HS-5 (cell line): ENCODE data around the gene DIAPH1.

Experiments used
- DNase-seq: peaks from one replicate; pipeline ENCODE4 v3.0.0-alpha.2; 2012; ENCODE audit warnings: low read depth

The DIAPH1 gene

GRCh38 chr5:141519605-141520565 is 98.9 kb downstream of the DIAPH1 start:
- DNase-seq = no peak

- DNase-seq = no peak
These were observed 100.2 kb downstream of the DIAPH1 start for GRCh38 chr5:141518618-141519015.

GRCh38 chr5:141517880-141518617 is 100.8 kb downstream of the DIAPH1 start:
- DNase-seq = no peak

- no peak for DNase-seq
These were observed 101.5 kb downstream of the DIAPH1 start for GRCh38 chr5:141517312-141517711.

- DNase-seq = no peak
These were observed 102.2 kb downstream of the DIAPH1 start for GRCh38 chr5:141516672-141517025.

- DNase-seq = no peak
These were observed 102.7 kb downstream of the DIAPH1 start for GRCh38 chr5:141515946-141516671.

GRCh38 chr5:141515141-141515540 is 103.7 kb downstream of the DIAPH1 start:
- no peak for DNase-seq

- no peak for DNase-seq
These were observed 104.3 kb downstream of the DIAPH1 start for GRCh38 chr5:141514330-141515133.

- no peak for DNase-seq
These were observed 105.0 kb downstream of the DIAPH1 start for GRCh38 chr5:141513627-141514329.

GRCh38 chr5:141512911-141513626 is 105.7 kb downstream of the DIAPH1 start:
- DNase-seq = no peak

- DNase-seq = no peak
These were observed 106.3 kb downstream of the DIAPH1 start for GRCh38 chr5:141512390-141512910.

GRCh38 chr5:141511771-141512325 is 107.0 kb downstream of the DIAPH1 start:
- DNase-seq = no peak

GRCh38 chr5:141510850-141511601 is 107.8 kb downstream of the DIAPH1 start:
- no peak for DNase-seq

GRCh38 chr5:141510160-141510559 is 108.6 kb downstream of the DIAPH1 start:
- DNase-seq = no peak

GRCh38 chr5:141508798-141509611 is 109.8 kb downstream of the DIAPH1 start:
- peak; percentile 90 for DNase-seq

- no peak for DNase-seq
These were observed 110.4 kb downstream of the DIAPH1 start for GRCh38 chr5:141508440-141508797.

- DNase-seq = no peak
These were observed 111.3 kb downstream of the DIAPH1 start for GRCh38 chr5:141507387-141508091.
